ENCODE results near the gene PEX14. TPM values are rescaled to one million over a fixed set of nuclear protein-coding genes. Genes with fewer than 3 reads are reported as not detected.
A peak's percentile ranks its signal among the peaks of the same experiment; 100 is the strongest.

The PEX14 gene
- total RNA-seq, 2 donors from 2014 or later, result 20.7 to 23.7 TPM

DNA sequence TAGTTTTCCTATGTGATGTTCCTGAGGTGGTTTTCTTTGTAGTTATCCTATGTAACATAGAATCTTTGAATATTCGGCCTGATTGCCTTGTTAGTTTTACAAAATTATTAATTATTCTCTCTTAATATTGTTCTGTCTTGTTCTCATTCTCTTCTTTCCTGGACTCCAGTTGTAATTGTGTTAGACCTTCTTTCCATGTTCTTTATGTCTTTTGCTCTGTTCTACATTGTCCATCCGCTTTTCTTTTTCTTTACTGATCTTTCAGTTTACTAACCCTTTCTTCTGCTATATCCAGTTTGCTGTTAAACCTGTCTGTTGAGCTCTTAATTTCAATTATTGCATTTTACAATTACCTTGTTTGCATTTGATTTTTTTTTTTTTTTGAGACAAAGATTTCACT, 89.3 kb downstream of the PEX14 start:
- Mint-ChIP-seq H3K4me3 (no peak overlapping the region), H3K27me3 (no peaks in the 10 kb centered on the region), H3K27ac (no peak overlapping the region), H3K4me1 (ENCODE audit: low read depth in 2 of 2) (peaks cover 6 to 7% of the 10 kb centered on the region in 2 donors), H3K9me3 (peaks cover 4% of the 10 kb centered on the region), H3K36me3 (peaks cover 8% of the 10 kb centered on the region)
- no peak for ATAC-seq
- DNase-seq (ENCODE audit: low spot score), result no peak

DNA sequence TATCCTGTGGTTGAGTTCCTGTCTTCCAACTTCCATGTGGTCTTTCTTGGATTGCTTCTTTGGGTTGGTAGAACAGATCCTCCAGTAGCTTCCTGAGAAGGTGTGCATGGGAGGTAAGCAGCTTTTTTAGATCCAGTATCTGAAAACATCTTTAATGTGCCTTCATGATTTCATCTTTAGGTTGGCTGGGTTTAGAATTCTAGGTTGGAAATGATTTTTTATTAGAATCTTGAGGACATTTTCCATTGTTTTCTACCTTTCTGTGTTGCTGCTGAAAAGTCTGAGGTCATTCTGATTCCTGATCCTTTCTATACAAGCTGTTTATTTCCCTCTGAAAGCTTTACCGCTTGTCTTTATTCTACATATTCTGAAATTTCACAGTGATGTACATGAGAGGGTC, 94.8 kb downstream of the PEX14 start:
- Mint-ChIP-seq H3K27ac (no peak overlapping the region), H3K9me3 (no peaks in the 10 kb centered on the region), H3K36me3 (peaks cover 4% of the 10 kb centered on the region), H3K4me3 (no peak overlapping the region), H3K27me3 (no peaks in the 10 kb centered on the region), H3K4me1 (ENCODE audit: low read depth in 2 of 2) (no peaks in the 10 kb centered on the region)
- no peak for DNase-seq (ENCODE audit: low spot score)
- ATAC-seq, result no peak

DNA sequence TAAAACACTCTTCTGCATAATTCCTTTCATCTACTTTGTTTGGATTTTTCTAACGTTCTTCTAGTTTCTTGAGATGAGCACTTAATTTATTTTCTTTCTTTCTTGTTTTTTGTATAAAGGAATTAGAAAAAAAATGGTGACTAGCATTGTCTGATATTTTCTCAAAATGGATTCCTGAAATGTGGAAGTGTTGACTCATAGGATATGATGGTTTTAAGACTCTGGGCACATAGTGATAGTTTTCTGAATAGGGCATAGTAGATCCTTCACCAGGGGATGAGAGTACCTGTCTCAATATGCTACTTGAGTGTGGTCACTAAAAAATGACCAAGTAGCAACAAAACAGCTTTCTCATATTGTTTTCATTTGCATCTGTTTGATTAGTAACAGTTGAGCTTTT, 100.9 kb downstream of the PEX14 start:
- no peaks in the 10 kb centered on the region for H3K36me3 Mint-ChIP-seq
- DNase-seq (ENCODE audit: low spot score) (no peak), ATAC-seq (no peak)
- peaks cover 0 to 2% of the 10 kb centered on the region in 2 donors for H3K4me1 Mint-ChIP-seq (ENCODE audit: low read depth in 2 of 2)
- H3K4me3 Mint-ChIP-seq, result no peak overlapping the region
- H3K27me3 Mint-ChIP-seq, result no peaks in the 10 kb centered on the region
- no peaks in the 10 kb centered on the region for H3K9me3 Mint-ChIP-seq
- no peak overlapping the region for H3K27ac Mint-ChIP-seq

DNA sequence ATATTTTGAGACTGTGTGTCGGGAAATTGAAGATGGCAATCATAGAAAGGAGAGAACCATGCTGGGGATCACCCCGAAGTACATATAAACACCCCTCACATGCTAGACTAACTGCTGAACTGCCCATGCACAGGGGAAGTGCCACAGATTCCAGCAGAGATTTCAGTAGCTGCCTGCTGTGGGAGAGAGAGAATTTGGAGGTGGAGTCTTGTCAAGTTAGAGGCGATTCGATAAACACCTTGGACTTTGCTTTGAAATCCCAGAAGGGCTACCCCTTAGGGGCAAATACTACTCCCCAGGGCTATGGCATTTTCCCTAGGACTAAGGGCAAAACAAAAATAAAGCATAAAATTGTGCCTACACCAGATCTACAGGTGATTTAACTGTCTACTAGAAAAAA, 103.3 kb downstream of the PEX14 start:
- ATAC-seq (no peak), DNase-seq (ENCODE audit: low spot score) (no peak)
- H3K36me3 Mint-ChIP-seq, result no peaks in the 10 kb centered on the region
- H3K27me3 Mint-ChIP-seq, result no peaks in the 10 kb centered on the region
- H3K4me3 Mint-ChIP-seq, result no peak overlapping the region
- no peaks in the 10 kb centered on the region for H3K9me3 Mint-ChIP-seq
- H3K27ac Mint-ChIP-seq, result no peak overlapping the region
- peaks cover 0 to 2% of the 10 kb centered on the region in 2 donors for H3K4me1 Mint-ChIP-seq (ENCODE audit: low read depth in 2 of 2)

DNA sequence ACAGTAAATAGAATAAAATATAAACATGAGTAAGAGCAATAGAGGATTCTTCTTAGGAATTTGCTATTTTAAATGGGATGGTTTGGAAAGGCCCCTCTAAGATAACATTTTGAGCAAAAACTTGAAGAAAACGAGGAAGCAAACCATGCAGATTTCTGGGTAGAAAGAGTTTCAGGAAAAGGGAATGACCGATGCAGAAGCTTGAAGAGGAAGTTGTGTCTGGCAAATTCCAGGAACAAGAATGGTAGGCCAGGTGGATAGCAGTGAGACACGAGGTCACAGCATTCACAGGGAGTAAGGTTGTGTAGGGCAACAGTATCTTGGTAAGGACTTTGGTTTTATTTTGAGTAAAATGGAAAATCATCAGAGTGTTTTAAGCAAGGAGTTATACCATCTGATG, 108.9 kb downstream of the PEX14 start:
- no peak overlapping the region for H3K27ac Mint-ChIP-seq

DNA sequence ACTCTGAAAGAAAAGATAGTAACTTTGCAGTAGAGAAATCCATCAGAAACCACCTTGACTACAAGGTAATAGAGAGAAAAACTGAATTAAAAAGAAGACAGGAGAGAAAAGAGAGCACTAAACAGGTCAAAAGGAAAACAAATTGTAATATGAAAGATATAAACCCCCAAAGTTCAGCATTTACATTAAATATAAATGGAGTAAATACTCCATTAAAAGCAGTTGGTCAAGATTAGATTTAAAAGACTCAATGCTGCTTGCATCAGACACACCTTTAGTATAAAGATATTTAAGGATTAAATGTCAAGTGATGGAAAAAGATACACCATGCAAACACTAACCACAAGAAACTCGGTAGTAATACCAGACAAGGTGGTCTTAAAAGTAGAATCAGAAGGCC, 110.5 kb downstream of the PEX14 start:
- H3K27ac Mint-ChIP-seq, result no peak overlapping the region
- H3K27me3 Mint-ChIP-seq, result no peaks in the 10 kb centered on the region
- no peaks in the 10 kb centered on the region for H3K36me3 Mint-ChIP-seq
- ATAC-seq (no peak), DNase-seq (ENCODE audit: low spot score) (no peak)
- H3K9me3 Mint-ChIP-seq, result no peaks in the 10 kb centered on the region
- H3K4me1 Mint-ChIP-seq (ENCODE audit: low read depth in 2 of 2), result peaks cover 5 to 6% of the 10 kb centered on the region in 2 donors
- no peak overlapping the region for H3K4me3 Mint-ChIP-seq

More for the DNA sequence above, 108.9 kb downstream of the PEX14 start:
- Mint-ChIP-seq H3K4me1 (ENCODE audit: low read depth in 2 of 2) (peaks cover 5 to 6% of the 10 kb centered on the region in 2 donors), H3K36me3 (no peaks in the 10 kb centered on the region), H3K9me3 (no peaks in the 10 kb centered on the region), H3K27me3 (no peaks in the 10 kb centered on the region), H3K4me3 (no peak overlapping the region)
- ATAC-seq (no peak), DNase-seq (ENCODE audit: low spot score) (no peak)

DNA sequence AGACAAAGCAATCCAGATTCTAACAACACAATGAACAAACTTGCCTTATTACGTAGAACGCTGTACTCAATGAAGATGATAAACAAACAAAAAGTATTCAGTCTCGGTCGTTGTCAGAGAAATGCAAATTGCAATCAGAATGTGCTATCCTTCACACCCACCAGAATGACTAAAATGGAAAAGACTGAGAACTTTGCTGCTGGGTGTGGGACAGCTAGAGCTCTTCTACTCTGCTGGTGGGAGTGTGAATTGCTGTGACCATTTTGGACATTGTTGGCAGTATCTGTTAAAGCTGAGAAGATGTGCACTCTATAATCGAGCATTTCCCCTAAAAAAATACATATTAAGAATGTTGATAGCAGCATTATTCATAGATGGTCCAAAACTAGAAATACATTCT, 111.4 kb downstream of the PEX14 start:
- Mint-ChIP-seq H3K27ac (no peak overlapping the region), H3K9me3 (no peaks in the 10 kb centered on the region), H3K4me1 (ENCODE audit: low read depth in 2 of 2) (peaks cover 5 to 6% of the 10 kb centered on the region in 2 donors), H3K4me3 (no peak overlapping the region), H3K27me3 (no peaks in the 10 kb centered on the region), H3K36me3 (no peaks in the 10 kb centered on the region)
- DNase-seq (ENCODE audit: low spot score) (no peak), ATAC-seq (peak in 1 of 2 donors; percentile 52)

DNA sequence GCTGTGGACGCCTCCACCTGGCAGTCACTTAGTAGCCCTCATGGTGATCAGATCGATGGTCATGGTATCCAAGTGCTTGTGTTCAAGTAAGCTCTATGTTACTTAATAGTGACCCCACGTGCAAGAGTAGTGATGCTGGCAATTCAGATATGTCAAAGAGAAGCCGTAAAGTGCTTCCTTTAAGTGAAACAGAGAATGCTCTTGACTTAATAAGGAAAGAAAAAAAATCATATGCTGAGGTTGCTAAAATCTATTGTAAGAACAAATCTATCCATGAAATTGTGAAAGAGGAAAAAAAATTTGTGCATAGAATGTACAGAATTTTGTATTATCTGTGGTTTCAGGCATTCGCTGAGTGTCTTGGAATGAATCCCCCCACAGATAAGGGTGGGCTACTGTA, 113.9 kb downstream of the PEX14 start:
- H3K4me3 Mint-ChIP-seq, result no peak overlapping the region
- H3K36me3 Mint-ChIP-seq, result no peaks in the 10 kb centered on the region
- H3K27ac Mint-ChIP-seq, result no peak overlapping the region
- peaks cover 5 to 10% of the 10 kb centered on the region in 2 donors for H3K4me1 Mint-ChIP-seq (ENCODE audit: low read depth in 2 of 2)
- H3K27me3 Mint-ChIP-seq, result no peaks in the 10 kb centered on the region
- ATAC-seq (no peak), DNase-seq (ENCODE audit: low spot score) (no peak)
- H3K9me3 Mint-ChIP-seq, result no peaks in the 10 kb centered on the region

DNA sequence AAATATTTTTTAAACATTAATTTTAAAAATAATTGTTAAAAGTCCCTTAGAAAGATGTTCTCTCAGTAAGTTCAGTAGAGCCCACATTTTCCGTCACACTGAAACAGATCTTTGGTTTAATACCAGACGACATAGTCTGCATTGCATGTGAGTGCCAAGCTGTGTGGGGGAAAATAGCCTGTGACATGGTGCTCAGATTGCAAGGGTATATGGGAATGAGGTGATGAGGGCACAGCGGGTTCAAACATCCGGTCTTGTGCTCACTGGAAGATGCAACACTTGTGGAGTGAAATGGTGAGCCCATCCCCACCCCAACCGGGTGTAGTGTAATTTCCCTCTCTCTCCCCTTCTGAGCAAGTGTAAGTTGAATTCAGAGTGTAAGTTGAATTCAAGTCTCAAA, 114.3 kb downstream of the PEX14 start:
- Mint-ChIP-seq H3K27ac (no peak overlapping the region), H3K9me3 (no peaks in the 10 kb centered on the region), H3K36me3 (no peaks in the 10 kb centered on the region), H3K4me3 (no peak overlapping the region), H3K4me1 (ENCODE audit: low read depth in 2 of 2) (peaks cover under 1 to 10% of the 10 kb centered on the region in 2 donors), H3K27me3 (no peaks in the 10 kb centered on the region)
- no peak for ATAC-seq
- no peak for DNase-seq (ENCODE audit: low spot score)

DNA sequence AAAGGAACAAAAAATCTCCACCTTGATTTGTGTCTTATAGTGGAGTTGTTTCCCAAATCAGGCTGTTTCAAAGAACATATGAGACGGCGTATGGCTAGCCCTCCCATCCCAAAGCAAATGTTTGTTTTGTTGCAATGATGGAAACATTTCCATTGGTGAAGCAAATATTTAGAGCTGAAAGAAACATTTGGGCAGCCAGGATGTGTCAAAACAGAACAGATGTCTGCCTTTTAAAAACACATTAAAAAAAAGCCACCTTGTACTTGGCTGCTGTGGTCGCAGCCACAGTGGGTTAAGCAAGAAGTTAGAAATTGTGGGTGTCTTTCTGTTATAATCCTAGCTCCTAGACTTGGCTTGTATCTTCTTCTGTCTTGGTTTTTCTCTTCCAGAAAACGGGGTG, 116.3 kb downstream of the PEX14 start:
- H3K4me1 Mint-ChIP-seq (ENCODE audit: low read depth in 2 of 2), result peaks cover 0 to 8% of the 10 kb centered on the region in 2 donors
- DNase-seq (ENCODE audit: low spot score), result no peak
- no peaks in the 10 kb centered on the region for H3K27me3 Mint-ChIP-seq
- no peaks in the 10 kb centered on the region for H3K36me3 Mint-ChIP-seq
- no peak for ATAC-seq
- no peak overlapping the region for H3K4me3 Mint-ChIP-seq
- H3K27ac Mint-ChIP-seq, result no peak overlapping the region
- no peaks in the 10 kb centered on the region for H3K9me3 Mint-ChIP-seq

DNA sequence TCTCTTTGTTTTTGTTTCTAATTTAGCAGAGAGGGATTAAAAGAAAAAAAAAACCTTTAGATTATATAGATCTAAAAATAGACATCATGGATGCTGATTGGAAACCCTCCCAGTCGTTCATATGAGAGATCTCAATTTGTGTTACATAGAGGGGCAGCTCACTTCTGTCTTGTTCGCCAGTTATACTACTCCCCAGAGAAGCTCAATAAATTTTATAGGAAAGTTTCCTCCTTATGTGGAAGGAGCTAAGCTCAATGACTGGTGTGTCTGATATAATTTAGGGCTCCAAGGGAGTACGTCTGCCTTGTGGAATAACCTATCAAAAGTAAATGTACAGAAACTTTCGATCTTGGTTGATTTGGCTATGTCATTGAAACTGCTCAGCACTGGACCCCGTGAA, 117.6 kb downstream of the PEX14 start:
- H3K36me3 Mint-ChIP-seq, result no peaks in the 10 kb centered on the region

DNA sequence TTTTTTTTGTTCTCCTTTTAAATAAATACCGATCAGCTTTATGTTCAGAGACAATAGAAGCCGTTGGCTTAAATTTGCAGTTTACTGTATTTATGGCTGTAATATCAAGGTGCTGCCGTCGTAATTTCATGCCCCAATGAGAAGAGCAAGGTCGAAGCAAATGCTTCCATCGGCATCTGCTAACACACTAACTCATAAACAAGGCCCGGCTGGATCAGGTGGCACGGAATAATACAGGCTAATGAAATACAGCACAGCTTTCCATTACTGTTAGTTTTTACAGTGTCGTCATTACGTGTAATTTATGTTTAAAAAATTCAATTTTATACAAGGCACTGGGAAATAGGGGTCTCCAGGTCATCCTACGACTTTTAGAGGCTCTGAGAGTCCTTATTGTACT, 119.0 kb downstream of the PEX14 start:
- Mint-ChIP-seq H3K9me3 (no peaks in the 10 kb centered on the region), H3K27ac (no peak overlapping the region), H3K36me3 (no peaks in the 10 kb centered on the region), H3K4me3 (no peak overlapping the region), H3K27me3 (no peaks in the 10 kb centered on the region), H3K4me1 (ENCODE audit: low read depth in 2 of 2) (peaks cover 0 to 7% of the 10 kb centered on the region in 2 donors)
- ATAC-seq (no peak), DNase-seq (ENCODE audit: low spot score) (no peak)

More for the DNA sequence above, 117.6 kb downstream of the PEX14 start:
- ATAC-seq, result no peak
- no peak overlapping the region for H3K27ac Mint-ChIP-seq
- H3K4me1 Mint-ChIP-seq (ENCODE audit: low read depth in 2 of 2), result peaks cover 0 to 4% of the 10 kb centered on the region in 2 donors
- H3K27me3 Mint-ChIP-seq, result no peaks in the 10 kb centered on the region
- no peak overlapping the region for H3K4me3 Mint-ChIP-seq
- no peaks in the 10 kb centered on the region for H3K9me3 Mint-ChIP-seq
- no peak for DNase-seq (ENCODE audit: low spot score)

DNA sequence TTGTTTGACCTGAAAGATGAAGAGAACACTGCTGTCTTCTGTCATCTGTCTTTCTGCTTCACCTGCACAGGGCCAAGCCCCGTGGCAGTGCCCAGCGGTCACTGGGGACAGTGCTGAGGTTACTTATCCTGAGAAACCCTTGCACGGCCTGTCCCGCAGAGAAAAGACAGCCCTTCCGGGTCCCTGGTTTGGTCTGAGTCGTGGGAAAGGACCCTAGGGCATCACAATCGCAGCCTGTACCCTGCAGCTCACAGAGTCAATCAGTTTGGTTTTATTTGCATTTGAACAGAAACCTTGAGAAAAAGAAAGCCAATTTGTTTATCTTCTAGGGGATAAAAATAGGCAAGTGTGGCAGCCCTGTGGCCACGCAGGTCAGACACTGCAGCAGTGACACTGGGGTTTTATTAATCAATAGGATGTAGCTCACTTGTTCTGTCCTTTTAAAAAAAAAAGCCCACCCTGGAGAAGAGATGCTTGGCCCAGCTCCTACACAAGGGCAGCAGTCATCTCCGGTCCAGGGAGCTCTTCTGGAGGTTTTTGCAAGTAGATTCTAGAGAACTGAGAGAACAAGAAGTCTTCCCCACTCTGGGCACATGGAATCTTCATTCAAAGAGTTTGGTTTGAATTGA, 120.0 kb downstream of the PEX14 start:
- H3K27ac Mint-ChIP-seq, result peak overlapping the region in 1 of 2 donors; percentile 56
- no peak for DNase-seq (ENCODE audit: low spot score)
- H3K4me1 Mint-ChIP-seq (ENCODE audit: low read depth in 2 of 2), result peaks cover 0 to 7% of the 10 kb centered on the region in 2 donors
- H3K4me3 Mint-ChIP-seq, result no peak overlapping the region
- no peak for ATAC-seq
- no peaks in the 10 kb centered on the region for H3K36me3 Mint-ChIP-seq
- no peaks in the 10 kb centered on the region for H3K27me3 Mint-ChIP-seq
- H3K9me3 Mint-ChIP-seq, result no peaks in the 10 kb centered on the region

DNA sequence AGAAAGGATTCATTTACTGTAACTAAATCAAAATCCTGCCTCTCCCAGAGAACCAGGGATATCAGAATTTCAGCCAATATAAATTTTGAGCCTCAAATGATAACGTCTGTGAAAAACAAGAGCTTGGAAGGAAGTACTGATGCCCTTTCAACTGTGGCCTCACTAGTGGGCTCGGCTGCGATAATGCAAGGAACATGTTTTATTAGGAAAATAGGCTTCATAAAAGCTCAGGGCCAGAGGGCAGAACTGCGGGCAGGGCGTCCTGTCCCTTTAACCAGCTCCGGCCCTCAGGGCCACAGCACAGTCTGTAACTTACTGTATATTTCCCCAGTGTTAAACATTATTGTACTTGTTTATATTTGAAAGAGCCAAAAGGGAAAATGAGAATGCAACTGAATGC, 122.0 kb downstream of the PEX14 start:
- Mint-ChIP-seq H3K9me3 (no peaks in the 10 kb centered on the region), H3K4me3 (no peak overlapping the region), H3K27ac (no peak overlapping the region), H3K27me3 (no peaks in the 10 kb centered on the region), H3K36me3 (no peaks in the 10 kb centered on the region), H3K4me1 (ENCODE audit: low read depth in 2 of 2) (peaks cover 0 to 3% of the 10 kb centered on the region in 2 donors)
- ATAC-seq, result no peak
- DNase-seq (ENCODE audit: low spot score), result no peak

All from natural killer cell treated with Interleukin-12 subunit alpha and Interleukin-12 subunit beta and Interleukin-15 and Interleukin-18, amount 100 ng/mL, for 72 hours (primary cell).